HTERT RPE-1 (cell line): ENCODE measurements around the gene TMED8.

Experiments used
- in situ Hi-C: fragments of 300-500 bp; cut with MboI; formaldehyde crosslinking; loops from 4 replicates; pipeline ENCODE4 v1.14.3; 2020; ENCODE audit warnings: low sequenced_read_pairs

TMED8 gene

DNA sequence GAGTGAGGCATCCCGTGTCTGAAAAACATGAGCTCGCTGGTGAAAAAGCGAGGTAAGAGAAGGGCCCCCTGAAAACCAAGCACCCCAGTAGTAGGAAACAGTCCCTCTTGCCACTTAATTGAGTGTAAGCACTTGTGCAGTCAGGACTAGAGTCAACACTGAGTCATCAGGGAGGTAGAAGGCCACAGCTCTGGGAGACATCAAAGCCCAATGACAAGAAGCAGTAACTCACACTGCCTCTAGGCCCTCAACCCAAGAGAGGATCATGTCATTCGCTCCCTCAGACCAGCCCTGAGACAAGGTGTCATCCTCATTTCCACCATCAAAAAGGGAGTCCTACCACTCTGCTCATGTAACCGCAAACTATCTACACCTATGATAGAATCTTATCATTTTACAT, 74.0 kb downstream of the TMED8 start:
- in situ Hi-C loops: no loop called here

DNA sequence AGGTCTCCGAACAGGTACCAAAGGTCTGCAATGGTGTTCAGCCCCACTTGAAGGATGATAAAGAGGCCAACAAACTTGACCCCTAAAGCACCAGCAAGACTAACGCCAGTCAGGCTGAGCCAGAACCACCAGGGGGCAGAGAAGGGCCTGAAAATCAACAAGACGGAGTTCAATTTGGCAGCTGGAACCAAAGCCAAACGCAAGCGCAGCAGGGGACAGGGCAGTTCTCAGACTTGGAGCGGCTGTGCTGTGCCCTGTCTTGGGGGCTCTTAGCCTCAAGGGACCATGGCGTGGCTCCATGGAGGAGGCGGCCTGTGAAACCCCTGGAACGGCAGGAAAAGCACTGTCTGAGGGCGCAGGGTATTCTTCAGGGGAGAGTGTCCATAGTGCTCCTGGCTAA, 75.8 kb downstream of the TMED8 start:
- in situ Hi-C loops: no loop called here

DNA sequence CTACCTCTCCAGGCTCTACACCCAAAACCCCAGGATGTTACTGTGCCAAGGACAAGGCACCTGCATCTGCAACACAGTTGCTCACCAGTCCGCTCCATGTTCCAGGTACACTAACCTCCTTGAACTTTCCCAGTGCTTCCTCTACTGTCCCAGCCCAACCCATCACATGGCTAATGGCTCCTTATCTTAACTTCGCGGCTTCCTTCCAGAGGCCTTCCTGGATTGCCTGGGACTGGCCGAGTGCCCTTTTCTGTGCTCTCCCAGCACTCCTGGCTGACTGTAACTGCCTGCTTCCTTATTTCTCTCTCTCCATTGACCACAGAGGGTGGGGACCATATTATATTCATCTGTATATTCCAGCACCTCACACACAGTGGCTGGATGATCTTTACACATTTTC, 77.1 kb downstream of the TMED8 start:
- in situ Hi-C loops: no loop called here

DNA sequence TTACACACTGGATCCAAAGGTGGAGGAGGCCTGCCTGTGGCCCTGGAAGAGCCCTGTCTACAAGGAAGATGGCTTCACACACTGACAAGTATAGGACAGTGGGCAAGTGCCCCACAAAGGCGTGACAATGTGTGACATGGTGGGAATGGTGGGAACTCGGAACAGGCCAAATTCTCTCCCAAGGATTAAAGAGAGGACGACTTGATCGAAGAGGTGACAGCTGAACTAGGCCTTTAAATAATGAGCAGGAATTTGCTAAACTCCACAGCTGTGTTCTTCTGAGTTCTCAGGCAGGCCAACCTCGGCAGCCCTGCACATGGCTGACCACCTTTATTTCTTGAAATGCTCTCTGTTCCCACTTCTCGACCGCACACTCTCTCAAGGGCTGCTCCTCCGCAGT, 80.0 kb downstream of the TMED8 start:
- in situ Hi-C loops: no loop called here

DNA sequence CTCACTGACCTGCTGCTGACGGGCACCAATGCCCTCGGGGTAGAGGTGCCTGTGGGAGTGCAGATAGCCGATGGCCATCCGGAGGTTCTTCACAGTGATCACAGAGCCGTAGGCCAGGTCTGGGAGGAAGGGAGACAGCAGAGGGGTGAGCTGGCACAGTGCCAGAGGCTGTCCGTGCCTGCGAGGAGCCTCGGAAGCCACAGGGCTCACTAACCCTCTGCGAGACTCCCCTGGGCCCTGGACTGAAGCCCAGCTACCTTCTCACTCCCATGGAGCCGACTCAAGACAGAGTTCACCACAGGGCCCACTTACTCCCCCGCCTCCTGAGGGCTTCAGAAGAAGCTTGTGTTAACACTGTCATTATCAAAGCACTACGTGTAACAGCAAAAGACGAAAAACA, 80.7 kb downstream of the TMED8 start:
- in situ Hi-C loops: no loop called here

DNA sequence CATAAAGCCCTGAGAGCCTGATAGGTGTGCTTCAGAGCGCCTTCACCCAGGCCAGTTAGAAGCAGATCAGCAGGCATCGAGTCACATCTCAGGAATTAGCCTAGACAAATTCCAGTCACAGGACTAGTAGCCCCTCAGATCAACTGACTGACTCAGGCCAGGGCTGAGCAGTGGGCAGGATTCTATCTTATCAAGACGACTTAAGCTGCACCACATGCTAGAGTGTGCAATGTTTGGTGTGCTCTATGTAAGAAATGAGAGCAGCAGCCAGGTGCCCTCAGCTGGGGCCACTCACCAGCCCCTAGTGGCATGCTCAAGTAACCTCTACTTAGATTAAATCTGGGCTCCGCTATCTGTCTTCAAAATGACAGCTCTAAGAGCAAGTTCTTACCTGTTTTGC, 86.2 kb downstream of the TMED8 start:
- in situ Hi-C loops: no loop called here

DNA sequence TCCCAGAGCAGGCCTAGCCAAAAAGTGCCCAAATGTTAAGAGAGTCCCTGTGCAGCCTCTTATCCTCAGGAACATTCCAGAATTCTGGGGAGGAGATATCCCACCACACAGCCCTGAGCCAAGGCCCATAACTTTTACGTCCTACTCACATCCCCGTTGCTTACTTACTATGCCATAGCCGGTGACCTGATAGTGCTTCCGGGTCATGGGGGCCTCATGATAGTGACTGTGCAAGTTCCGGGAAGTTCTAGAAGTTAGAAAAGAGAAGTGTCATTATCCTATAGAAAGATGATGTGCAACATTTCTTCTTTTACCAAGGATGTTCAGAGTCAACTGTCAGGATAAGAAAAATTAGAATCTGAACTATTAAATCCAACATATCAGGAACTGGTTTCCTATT, 90.3 kb downstream of the TMED8 start:
- in situ Hi-C loops: no loop called here
